ENCODE results near the gene LRRFIP1. TPM values are rescaled to one million over a fixed set of nuclear protein-coding genes. Genes with fewer than 3 reads are reported as not detected.

Gene LRRFIP1
- total RNA-seq, 3 donors from 2014 or later (not counting 1 experiment from before 2014, with no cell fraction given) = 163 to 207 (median 188) TPM

DNA sequence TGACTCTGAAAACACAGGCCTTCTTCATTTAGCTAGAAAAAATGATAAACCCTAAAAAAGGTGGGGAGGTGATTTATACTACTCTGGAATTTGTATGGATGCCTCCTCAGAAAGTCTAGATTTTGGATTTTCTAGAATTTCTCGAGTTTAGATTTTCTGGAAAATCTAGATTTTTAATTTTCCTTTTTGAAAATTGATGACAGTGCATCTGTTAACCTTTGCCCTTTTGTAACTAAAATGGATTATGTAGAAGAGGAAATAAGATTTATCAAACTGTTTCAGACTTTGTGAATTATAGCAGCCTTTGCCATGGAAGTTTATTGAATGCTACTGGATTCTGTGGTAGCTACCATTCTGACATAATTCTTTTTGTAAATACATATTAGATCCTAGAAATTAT is 95.6 kb downstream of the LRRFIP1 start:
- Histone ChIP-seq H3K27me3 (ENCODE audit: control insufficient read depth, insufficient read depth, low read length) (no peaks in the 10 kb centered on the region), H3K4me1 (ENCODE audit: control insufficient read depth, insufficient read depth, low read length) (peaks cover 8% of the 10 kb centered on the region), H3K4me3 (ENCODE audit: low read length) (no peak overlapping the region), H3K36me3 (ENCODE audit: control insufficient read depth, insufficient read depth, low read length) (peaks cover 25% of the 10 kb centered on the region), H3K27ac (ENCODE audit: low read length) (no peak overlapping the region), H3K9me3 (ENCODE audit: control insufficient read depth, insufficient read depth, low read length) (no peaks in the 10 kb centered on the region)
- H3K9me3 Mint-ChIP-seq = no peaks in the 10 kb centered on the region
- no peak overlapping the region for H3K4me3 Mint-ChIP-seq
- 100% methylated on average over 1 of the region's 1 CpG for WGBS (ENCODE audit: insufficient coverage)
- no peaks in the 10 kb centered on the region for H3K27me3 Mint-ChIP-seq (ENCODE audit: low read depth in 2 of 2)
- H3K36me3 Mint-ChIP-seq = peaks cover 6% of the 10 kb centered on the region
- no peak for DNase-seq
- intact Hi-C loops (cut with micrococcal nuclease) = no loop called here
- H3K4me1 Mint-ChIP-seq = peaks cover 52 to 57% of the 10 kb centered on the region in 2 donors
- no peak for ATAC-seq
- H3K27ac Mint-ChIP-seq = peak overlapping the region in 1 of 2 donors; percentile 74
- TF ChIP-seq, protein P1, sequence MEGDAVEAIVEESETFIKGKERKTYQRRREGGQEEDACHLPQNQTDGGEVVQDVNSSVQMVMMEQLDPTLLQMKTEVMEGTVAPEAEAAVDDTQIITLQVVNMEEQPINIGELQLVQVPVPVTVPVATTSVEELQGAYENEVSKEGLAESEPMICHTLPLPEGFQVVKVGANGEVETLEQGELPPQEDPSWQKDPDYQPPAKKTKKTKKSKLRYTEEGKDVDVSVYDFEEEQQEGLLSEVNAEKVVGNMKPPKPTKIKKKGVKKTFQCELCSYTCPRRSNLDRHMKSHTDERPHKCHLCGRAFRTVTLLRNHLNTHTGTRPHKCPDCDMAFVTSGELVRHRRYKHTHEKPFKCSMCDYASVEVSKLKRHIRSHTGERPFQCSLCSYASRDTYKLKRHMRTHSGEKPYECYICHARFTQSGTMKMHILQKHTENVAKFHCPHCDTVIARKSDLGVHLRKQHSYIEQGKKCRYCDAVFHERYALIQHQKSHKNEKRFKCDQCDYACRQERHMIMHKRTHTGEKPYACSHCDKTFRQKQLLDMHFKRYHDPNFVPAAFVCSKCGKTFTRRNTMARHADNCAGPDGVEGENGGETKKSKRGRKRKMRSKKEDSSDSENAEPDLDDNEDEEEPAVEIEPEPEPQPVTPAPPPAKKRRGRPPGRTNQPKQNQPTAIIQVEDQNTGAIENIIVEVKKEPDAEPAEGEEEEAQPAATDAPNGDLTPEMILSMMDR (IDR thresholded peaks at IDR 0.05) = no peak

DNA sequence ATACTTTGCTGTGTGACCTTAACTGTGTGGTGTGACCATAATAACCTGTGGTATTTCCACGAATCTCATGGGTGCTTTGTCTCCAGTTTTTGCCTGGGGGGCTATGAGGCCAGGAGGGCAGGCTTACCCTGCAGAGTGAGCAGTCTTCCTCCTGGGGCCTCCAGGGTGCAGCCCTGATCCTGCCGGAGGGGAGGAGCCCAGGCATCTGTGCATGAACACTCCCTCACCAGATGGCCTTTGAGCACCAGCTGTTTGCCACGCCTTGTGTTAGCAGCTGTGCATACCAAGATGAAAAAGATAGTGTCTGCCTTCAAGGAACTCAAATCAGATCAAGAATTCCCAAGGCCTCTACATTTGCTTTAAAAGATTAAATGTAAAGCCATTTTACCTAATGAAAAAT is 96.2 kb downstream of the LRRFIP1 start:
- no peaks in the 10 kb centered on the region for H3K9me3 ChIP-seq (ENCODE audit: control insufficient read depth, insufficient read depth, low read length)
- no peak overlapping the region for H3K4me3 Mint-ChIP-seq
- no peak for DNase-seq
- 48% methylated on average over 3 of the region's 3 CpGs for WGBS (ENCODE audit: insufficient coverage)
- peaks cover 50 to 55% of the 10 kb centered on the region in 2 donors for H3K4me1 Mint-ChIP-seq
- no peaks in the 10 kb centered on the region for H3K9me3 Mint-ChIP-seq
- H3K4me1 ChIP-seq (ENCODE audit: control insufficient read depth, insufficient read depth, low read length) = peaks cover 8% of the 10 kb centered on the region
- peak overlapping the region; percentile 45 to 74 for H3K27ac Mint-ChIP-seq
- peaks cover 22% of the 10 kb centered on the region for H3K36me3 ChIP-seq (ENCODE audit: control insufficient read depth, insufficient read depth, low read length)
- intact Hi-C loops (cut with micrococcal nuclease) = no loop called here
- no peak overlapping the region for H3K4me3 ChIP-seq (ENCODE audit: low read length)
- peaks cover under 1% of the 10 kb centered on the region for H3K36me3 Mint-ChIP-seq
- H3K27me3 Mint-ChIP-seq (ENCODE audit: low read depth in 2 of 2) = no peaks in the 10 kb centered on the region
- no peak overlapping the region for H3K27ac ChIP-seq (ENCODE audit: low read length)
- peak in 1 of 3 donors; percentile 44 for ATAC-seq
- TF ChIP-seq, protein P1 (IDR thresholded peaks at IDR 0.05) = no peak
- no peaks in the 10 kb centered on the region for H3K27me3 ChIP-seq (ENCODE audit: control insufficient read depth, insufficient read depth, low read length)

DNA sequence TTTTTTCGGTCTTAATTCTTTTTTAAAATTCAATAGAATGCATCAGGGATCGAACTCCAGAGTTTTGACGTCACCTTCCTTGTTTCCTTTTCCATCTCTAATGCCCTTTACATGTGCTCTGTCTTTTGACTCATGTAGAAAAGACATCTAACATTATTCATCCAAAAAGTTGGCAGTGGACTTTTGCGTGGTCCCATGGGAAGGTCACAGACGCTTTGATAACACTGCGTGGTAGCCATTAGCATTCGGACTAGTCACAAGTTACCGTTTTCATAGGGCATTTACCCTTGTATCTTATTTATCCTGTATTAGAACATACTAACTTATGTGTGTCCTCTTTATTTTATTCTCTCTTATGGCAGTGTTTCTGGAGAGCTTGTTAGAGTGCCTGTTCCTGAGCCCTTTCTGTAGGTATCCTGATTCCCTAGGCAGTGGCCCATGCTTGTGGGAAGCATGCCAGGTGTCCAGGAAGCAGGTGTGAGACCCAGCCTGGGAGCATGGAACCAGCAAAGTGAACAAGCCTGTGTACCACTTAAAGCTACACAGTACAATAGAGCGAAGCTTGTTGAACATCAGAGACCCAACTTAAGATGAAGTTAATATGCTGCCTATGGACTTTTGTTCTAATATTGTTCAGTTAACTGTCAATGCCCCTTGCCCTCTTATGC is 97.6 kb downstream of the LRRFIP1 start:
- Histone ChIP-seq H3K4me3 (ENCODE audit: low read length) (no peak overlapping the region), H3K9me3 (ENCODE audit: control insufficient read depth, insufficient read depth, low read length) (no peaks in the 10 kb centered on the region), H3K4me1 (ENCODE audit: control insufficient read depth, insufficient read depth, low read length) (peaks cover 8% of the 10 kb centered on the region), H3K36me3 (ENCODE audit: control insufficient read depth, insufficient read depth, low read length) (peaks cover 22% of the 10 kb centered on the region), H3K27ac (ENCODE audit: low read length) (no peak overlapping the region), H3K27me3 (ENCODE audit: control insufficient read depth, insufficient read depth, low read length) (no peaks in the 10 kb centered on the region)
- Mint-ChIP-seq H3K9me3 (no peaks in the 10 kb centered on the region), H3K27ac (peak overlapping the region; percentile 57 to 74), H3K4me3 (no peak overlapping the region), H3K4me1 (peaks cover 51 to 57% of the 10 kb centered on the region in 2 donors), H3K27me3 (ENCODE audit: low read depth in 2 of 2) (no peaks in the 10 kb centered on the region), H3K36me3 (no peaks in the 10 kb centered on the region)
- 93% methylated on average over 9 of the region's 9 CpGs for WGBS (ENCODE audit: insufficient coverage)
- no peak for ATAC-seq
- TF ChIP-seq, protein P1 (IDR thresholded peaks at IDR 0.05) = no peak
- DNase-seq = no peak
- intact Hi-C loops (cut with micrococcal nuclease) = no loop called here

DNA sequence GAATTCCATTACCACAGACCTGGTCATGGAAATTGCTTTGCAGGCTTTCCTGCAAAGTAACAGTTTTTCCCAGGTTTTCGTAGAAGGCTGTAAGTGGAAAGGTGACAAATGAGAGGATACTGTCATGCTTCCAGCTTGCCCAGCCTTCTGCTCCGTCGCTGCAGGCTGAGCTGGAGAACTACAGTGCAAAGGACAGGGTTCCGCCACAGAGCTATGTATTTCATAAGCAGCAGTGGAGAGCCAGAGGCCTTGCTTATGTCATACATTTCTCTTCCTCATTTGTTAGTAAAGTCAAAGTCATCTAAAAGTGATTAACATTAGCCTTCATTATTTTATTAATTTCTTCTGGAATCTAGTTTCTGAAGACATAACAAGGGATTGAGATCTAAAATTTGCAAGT is 98.3 kb downstream of the LRRFIP1 start:
- ATAC-seq (peak in 1 of 3 donors; percentile 54), DNase-seq (no peak)
- no peak overlapping the region for H3K27ac ChIP-seq (ENCODE audit: low read length)
- no peaks in the 10 kb centered on the region for H3K27me3 Mint-ChIP-seq (ENCODE audit: low read depth in 2 of 2)
- H3K27me3 ChIP-seq (ENCODE audit: control insufficient read depth, insufficient read depth, low read length) = no peaks in the 10 kb centered on the region
- H3K4me3 ChIP-seq (ENCODE audit: low read length) = no peak overlapping the region
- no peak overlapping the region for H3K4me3 Mint-ChIP-seq
- peak overlapping the region; percentile 57 to 74 for H3K27ac Mint-ChIP-seq
- no peaks in the 10 kb centered on the region for H3K36me3 Mint-ChIP-seq
- peaks cover 8% of the 10 kb centered on the region for H3K4me1 ChIP-seq (ENCODE audit: control insufficient read depth, insufficient read depth, low read length)
- TF ChIP-seq, protein P1 (IDR thresholded peaks at IDR 0.05) = no peak
- intact Hi-C loops (cut with micrococcal nuclease) = no loop called here
- no peaks in the 10 kb centered on the region for H3K9me3 ChIP-seq (ENCODE audit: control insufficient read depth, insufficient read depth, low read length)
- H3K9me3 Mint-ChIP-seq = no peaks in the 10 kb centered on the region
- H3K4me1 Mint-ChIP-seq = peaks cover 58 to 61% of the 10 kb centered on the region in 2 donors
- H3K36me3 ChIP-seq (ENCODE audit: control insufficient read depth, insufficient read depth, low read length) = peaks cover 21% of the 10 kb centered on the region
- WGBS (ENCODE audit: insufficient coverage) = 93% methylated on average over 4 of the region's 4 CpGs
